HG02884 (cell line): Measurements from ENCODE around the gene CD28.

Experiments
- ATAC-seq: cut with Tn5 transposase; IDR thresholded peaks from one replicate; pipeline ENCODE4 v1.9.1; 2021; ENCODE audit warnings: mild to moderate bottlenecking, moderate library complexity; ENCODE audit not compliant: unreplicated experiment

The CD28 gene

GRCh38 chr2:203706403-203706802 is at the start of gene CD28:
TSS of gene CD28 (plus strand) at chr2:203706639. CDS start at chr2:203706697, 58 bp downstream.
- peak; percentile 99 for ATAC-seq

DNA sequence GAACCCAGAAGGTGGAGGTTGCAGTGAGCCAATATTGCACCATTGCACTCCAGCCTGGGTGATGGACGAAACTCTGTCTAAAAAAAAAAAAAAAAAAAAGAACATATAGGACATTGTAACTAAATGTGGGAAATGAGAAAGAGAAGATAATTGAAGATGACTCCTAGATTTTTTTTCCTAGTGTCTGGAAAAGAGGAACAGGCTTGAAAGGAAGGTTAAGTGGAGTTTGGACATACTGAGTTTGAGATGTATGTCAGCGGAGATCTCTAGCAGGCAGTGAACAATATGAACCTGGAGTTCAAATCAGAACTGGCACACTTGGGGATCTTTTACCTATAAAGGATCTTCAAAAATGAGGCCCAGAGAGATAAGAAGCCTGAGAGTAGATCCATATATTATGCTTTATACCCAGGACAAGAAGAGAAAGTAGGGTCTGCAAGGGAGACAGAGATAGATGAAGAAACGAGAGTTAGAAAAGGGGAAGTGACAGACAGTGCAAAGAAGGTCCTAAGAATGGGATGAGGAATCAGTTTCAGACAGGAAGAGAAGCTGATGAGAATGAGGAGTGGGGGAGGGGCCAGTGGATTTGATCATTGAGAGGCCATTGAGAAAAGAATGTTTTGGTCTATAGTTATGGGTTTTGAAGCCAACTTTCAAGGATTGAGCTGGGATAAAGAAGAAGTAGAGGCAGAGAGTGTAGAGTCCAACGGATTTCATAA is 46.9 kb upstream of the CD28 start:
- peak; percentile 58 for ATAC-seq

- no peak for ATAC-seq
Measured at GRCh38 chr2:203660465-203660864, 46.0 kb upstream of the CD28 start.

DNA sequence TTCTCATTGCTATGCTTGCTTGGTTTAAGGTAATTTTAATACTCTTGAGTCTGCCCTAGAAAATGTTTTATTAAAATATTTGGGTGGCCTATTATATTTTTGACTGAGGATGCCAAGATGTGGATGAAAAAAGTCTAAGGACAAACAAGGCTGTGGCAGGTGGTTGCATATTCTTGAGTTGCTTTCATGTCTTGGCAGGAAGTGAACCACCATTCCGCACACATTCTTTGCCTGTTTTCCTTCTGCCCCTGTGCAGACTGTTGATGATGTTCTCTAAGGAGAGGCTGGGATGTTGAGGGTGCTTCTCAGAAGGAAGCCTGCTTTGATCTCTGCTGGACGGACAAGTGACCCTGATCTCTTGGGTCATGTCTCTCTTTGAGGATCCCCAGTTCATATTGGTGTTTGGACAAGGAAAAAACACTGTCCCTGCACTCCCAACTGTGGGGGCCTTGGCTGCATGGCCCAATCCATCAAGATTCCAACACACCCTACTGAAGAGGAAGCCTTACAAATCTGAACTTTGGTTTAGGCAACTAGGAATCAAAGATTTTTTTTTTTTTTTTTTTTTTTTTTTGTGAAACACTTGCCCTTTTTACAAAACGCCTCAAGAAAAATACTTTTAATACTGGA is 45.0 kb upstream of the CD28 start:
- ATAC-seq, result no peak

GRCh38 chr2:203662487-203662886 is 44.0 kb upstream of the CD28 start:
- no peak for ATAC-seq

DNA sequence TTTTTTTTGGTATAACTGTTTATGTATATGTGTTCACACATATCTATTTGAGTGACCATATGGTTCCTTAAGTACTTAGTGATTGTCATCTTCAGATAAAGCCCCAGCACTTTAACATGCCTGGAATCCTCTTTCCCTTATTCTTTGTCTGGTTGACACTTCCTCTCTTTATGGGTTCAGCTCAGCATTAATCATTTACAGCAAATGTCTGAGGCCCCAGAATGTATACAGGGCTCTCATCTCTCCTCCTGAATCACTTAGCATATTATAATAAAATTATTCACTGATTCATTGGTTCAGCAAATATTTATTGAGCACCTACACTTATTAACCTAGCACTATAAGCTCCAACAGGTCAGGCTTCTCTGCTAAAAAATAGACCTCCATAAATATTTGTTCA is 43.5 kb upstream of the CD28 start:
- no peak for ATAC-seq

DNA sequence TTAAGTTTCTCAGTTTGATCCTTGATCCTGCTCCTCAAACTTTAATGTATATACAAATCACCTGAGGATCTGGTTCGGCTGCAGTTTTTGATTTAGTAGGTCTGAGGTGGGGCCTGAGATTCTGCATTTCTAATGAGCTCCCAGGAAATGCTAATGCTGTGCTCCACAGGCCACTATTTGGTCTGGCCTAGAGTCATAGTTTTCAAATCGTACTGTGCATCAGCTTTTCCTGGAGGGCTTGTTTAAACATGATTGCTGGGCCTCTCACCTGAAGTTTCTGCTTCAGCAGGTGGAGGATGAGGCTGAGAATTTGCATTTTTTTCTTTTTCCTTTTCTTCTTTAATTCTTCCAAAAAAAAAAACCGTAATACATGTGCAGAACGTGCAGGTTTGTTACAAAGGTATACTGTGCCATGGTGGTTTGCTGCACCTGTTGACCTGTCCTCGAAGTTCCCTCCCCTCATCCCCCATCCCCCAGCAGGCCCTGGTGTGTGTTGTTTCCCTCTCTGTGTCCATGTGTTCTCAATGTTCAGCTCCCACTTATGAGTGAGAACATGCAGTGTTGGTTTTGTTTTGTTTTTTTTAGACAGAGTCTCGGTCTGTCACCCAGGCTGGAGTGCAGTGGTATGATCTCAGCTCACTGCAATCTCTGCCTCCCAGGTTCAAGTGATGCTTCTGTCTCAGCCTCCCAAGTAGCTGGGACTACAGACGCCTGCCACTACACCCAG is 42.2 kb upstream of the CD28 start:
- no peak for ATAC-seq

GRCh38 chr2:203667838-203668237 is 38.6 kb upstream of the CD28 start:
- ATAC-seq, result no peak

GRCh38 chr2:203669820-203670219 is 36.6 kb upstream of the CD28 start:
- no peak for ATAC-seq

DNA sequence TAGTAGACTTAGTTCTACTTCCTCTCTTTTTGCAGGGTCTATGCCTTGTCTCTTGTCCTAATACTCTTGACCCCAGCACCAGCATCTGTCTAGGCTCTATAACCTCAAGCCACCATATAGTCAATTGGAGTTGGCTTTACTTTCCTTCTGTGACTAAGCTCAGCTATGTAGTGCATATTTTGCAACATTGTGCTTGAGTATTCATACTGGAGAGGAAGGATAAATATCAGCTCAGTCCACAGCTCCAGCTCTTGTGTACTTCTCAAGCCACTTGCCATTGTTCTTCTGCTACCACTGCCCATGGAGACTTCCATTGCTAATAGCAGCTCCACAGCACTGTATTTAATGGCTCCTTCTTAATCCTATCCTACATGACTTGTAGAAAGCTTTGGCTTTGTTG is 35.5 kb upstream of the CD28 start:
- no peak for ATAC-seq

DNA sequence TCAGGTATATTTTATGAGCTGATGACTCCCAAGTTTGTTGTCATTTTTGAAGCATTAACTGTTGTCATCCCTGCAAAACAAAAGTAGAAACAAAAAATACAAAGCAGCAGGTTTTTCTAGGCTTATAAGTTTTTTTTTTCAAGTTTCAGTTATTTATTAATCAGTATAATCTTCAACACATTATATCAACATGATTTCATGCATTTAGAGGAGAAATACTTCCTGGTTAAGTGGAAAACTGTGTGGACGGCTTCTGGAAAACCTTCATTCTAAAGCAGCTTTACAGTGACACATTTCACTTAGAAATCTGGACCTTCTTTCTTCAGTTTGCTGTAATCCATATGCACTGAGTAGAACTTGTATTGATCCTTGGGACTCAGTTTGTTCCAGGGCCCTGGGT is 34.6 kb upstream of the CD28 start:
- no peak for ATAC-seq

GRCh38 chr2:203672856-203673255 is 33.6 kb upstream of the CD28 start:
- no peak for ATAC-seq

DNA sequence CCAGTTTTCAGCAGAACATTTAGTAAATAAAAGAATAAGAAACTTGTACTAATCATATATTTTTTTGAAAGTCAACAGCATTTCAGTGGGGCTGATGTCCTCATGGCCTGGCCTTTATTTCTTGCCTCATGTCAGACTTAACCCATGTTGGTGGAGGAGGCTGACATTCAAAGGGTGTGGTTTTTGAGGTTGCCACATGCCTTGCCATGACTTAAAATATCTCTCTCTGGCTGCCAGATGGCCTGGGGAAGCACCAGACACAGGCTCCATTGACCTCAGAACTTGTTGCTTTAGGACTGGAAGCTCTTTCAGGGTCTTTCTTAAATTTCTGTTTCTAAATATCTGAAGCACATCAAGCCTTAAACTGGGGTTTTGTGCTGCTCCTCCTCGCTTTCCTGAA is 32.5 kb upstream of the CD28 start:
- ATAC-seq, result peak; percentile 95

DNA sequence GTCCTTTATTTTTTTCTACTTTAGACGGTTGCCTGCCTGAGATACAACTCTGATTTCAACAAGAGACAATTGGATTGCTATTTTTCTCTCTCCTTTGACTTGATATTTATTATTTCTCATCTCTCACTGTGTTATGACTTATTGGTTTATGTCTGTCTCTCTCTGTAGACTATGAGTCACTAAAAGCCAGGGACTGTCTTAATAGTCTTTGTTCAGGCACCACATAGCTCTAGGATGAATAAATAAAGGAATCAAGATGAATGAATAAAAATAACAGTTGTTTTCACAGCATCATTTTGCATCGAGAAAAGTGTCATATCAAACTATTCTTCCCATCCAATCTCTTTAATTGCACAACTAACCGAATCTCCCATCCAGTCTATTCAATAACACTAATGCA is 31.4 kb upstream of the CD28 start:
- no peak for ATAC-seq

DNA sequence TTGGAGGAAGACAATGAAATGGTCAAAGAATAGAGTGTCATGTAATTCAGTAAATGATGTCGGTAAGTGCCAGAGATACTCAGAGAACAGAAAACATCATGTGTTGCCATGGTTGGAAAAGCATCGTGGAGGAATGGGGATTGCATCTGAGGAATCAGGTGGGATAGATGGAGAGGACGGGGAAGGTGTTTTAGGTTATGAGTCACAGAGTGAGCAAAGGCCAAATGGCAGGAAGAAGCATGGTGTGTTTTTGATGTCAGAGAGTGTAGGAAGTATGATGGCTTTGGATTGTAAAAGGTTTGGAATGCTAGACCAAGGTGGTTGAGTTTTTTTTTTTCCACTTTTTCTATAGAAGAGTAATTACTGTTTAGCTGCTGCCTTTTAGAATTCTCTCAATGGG is 27.5 kb upstream of the CD28 start:
- no peak for ATAC-seq

DNA sequence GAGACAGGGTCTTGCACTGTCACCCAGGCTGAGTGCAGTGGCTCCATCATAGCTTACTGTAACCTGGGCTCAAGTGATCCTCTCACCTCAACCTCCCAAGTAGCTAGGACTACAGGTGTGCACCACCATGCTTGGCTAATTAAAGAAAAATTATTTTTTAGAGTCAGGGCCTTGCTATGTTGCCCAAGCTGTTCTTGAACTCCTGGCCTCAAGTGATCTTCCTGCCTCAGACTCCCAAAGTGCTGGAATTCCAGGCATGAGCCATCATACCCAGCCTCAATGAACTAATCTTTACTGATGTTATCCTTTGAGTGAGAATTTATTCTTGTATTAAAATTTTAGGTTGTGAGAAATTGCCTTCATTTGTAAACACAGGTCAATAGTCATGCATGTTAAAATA is 27.0 kb upstream of the CD28 start:
- no peak for ATAC-seq

DNA sequence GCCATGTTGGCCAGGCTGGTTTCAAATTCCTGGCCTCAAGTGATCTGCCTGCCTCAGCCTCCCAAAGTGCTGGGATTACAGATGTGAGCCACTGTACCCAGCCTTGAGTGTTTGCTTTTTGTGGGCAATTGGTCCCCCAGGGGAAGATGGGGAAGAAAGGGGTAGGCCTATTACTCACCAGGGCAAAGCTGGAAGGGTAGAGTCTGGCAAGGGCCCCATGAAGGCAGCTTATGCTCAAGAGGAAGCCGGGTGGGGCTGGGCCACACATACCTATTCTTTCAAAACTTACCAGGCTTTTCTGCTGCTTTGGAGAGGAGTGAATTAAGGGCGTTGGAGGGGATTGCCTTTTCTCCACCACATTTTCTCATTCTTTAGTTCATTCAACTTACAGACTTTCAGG is 24.5 kb upstream of the CD28 start:
- ATAC-seq, result no peak

DNA sequence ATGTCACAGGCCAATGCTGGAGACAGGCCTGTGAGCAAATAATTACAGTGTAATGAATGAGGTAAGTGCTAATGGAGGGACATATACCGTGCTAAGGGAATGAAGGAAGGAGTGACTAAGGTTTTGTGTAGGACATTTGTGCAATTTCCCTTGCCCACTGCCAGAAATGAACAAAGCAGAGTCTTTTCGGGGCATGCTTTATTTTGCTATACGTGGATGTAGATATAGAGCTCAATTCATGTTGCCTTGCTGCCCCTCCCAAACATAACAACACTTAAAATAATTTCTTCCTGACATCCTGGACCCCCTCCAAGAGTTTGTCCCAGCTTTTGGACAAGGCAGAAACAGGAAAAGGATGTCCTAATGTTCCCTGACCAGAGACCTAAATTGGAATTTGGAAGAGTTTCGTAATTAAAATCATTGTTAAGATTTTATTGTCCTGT is 23.7 kb upstream of the CD28 start:
- ATAC-seq, result no peak

- ATAC-seq, result no peak
Measured at GRCh38 chr2:203683421-203683820, 23.0 kb upstream of the CD28 start.

DNA sequence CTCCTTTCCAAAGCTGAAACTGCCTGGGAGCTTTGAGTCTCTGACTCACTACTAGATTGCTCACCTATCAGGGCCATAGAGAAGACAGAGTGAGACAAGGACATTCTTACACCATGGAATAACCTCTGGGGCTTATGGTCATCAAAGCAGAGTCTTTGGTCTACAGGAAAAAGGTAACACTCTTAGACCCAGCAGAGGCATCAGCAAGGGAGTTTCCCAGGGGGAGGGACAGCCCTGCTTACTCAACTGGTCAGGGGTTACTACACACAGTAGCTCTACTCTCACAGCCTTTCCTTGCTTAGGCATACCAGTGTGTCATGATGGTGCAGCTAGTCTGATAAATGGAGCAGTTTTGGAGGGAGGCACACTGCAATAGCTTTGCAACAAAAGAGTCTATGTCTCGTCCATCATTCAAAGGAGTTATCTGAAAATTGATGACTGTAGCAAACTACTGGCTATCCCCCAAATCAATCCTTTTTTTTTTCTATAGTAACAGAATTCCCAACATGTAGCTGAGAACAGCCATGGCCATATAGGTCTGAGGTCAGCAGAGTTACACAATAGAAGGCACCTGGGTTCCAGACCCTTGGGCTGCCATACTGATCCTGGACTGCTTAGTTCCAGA is 22.4 kb upstream of the CD28 start:
- peak; percentile 90 for ATAC-seq

DNA sequence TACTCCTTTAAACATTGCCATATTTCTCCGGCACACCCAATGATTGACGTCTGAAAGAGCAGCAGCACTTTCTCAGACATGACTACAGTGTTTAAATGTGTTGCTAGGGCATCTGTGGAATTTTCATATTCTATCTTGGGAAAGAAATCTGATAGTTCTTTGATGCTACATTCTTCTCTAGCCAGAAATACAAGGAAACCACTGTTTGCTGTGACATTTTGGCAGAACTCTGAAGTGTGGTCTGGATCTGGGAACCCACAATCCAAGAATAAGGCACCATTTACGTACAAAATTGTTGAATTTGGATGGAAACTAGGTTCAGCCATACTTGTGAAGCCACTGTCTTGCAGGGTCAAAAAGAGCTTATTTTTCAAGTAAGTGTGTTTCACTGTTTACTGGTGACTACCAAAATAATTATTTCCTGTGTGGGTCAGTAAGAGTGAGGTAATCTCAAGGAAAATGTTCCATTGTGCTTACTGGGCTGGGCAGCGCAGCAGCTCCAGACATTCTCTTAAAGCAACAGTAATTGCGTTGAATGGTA is 21.3 kb upstream of the CD28 start:
- no peak for ATAC-seq
